ENCODE data around the gene TMEM79.
A peak's percentile ranks its signal among the peaks of the same experiment; 100 is the strongest.
"Not testable (repeated sequence)": the region's sequence is repeated elsewhere in the genome, so short reads cannot be mapped to it uniquely, and the experiment has no call there.

The TMEM79 gene

GRCh38 chr1:156303241-156303640 is 19.1 kb downstream of the TMEM79 start:
- no peak for TF ChIP-seq CTCF (IDR thresholded peaks at IDR 0.05; ENCODE audit: extremely low read depth, missing control alignments)
- DNase-seq (ENCODE audit: low spot score): no peak

GRCh38 chr1:156305215-156305614 is 21.1 kb downstream of the TMEM79 start:
- no peak for DNase-seq (ENCODE audit: low spot score)
- no peak for TF ChIP-seq CTCF (IDR thresholded peaks at IDR 0.05; ENCODE audit: extremely low read depth, missing control alignments)

DNA sequence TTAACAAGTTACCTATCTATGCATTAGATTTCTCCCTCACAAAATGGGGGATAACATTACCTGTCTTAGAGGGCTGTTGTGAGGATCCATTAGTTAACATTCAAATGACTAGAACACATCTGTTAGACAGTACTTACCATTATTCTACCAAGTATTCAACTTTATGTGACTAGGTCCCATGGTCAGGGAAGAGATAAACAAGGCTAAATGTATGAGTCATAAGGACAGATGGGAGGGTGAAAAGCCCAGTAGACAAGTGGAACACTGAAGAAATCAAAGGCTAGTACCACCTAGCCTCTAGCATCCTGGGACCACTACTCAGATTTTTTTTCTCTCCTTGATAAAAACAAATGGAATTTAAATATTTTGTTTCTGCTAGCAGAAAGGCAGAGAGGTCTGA is 24.0 kb downstream of the TMEM79 start:
- no peak for DNase-seq (ENCODE audit: low spot score)
- TF ChIP-seq CTCF (IDR thresholded peaks at IDR 0.05; ENCODE audit: extremely low read depth, missing control alignments): no peak

- no peak for DNase-seq (ENCODE audit: low spot score)
- no peak for TF ChIP-seq CTCF (IDR thresholded peaks at IDR 0.05; ENCODE audit: extremely low read depth, missing control alignments)
These were observed 26.8 kb downstream of the TMEM79 start for GRCh38 chr1:156310962-156311361.

DNA sequence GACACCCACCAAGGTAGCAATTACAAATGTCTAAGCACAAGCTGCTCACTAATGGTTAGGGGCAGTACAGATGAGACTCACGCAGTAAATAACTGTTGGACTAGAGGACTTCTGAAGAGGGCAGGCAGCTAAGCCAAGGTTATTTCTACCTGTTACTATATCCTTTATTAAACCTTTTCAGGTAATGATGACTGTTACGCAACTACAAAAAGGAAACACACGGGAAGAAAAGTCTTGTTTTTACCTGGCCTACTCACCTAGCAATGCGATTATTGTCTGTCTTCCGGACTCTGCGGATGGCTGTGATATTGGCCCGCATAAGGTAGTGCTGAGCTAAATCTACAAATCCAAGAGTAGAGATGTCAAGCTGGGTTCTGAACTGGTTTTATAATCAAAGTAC is 32.8 kb downstream of the TMEM79 start:
- TF ChIP-seq CTCF (IDR thresholded peaks at IDR 0.05; ENCODE audit: extremely low read depth, missing control alignments): no peak
- DNase-seq (ENCODE audit: low spot score): no peak

GRCh38 chr1:156319664-156320063 is 35.5 kb downstream of the TMEM79 start:
- TF ChIP-seq CTCF (IDR thresholded peaks at IDR 0.05; ENCODE audit: extremely low read depth, missing control alignments): no peak
- DNase-seq (ENCODE audit: low spot score): peak; percentile 29

GRCh38 chr1:156320560-156320959 is 36.4 kb downstream of the TMEM79 start:
- no peak for TF ChIP-seq CTCF (IDR thresholded peaks at IDR 0.05; ENCODE audit: extremely low read depth, missing control alignments)
- no peak for DNase-seq (ENCODE audit: low spot score)

GRCh38 chr1:156323179-156323578 is 39.1 kb downstream of the TMEM79 start:
- DNase-seq (ENCODE audit: low spot score): not testable (repeated sequence)

All from GM20000 (cell line).